NAMALWA (cell line): ENCODE measurements around the gene OR2S2.
"Not testable (repeated sequence)": the region's sequence is repeated elsewhere in the genome, so short reads cannot be mapped to it uniquely, and the experiment has no call there.

Experiments
- DNase-seq: peaks from one replicate; pipeline ENCODE4 v3.0.0-alpha.2; 2015; ENCODE audit warnings: low spot score

OR2S2 gene

GRCh38 chr9:35933550-35934067 lies 24.3 kb downstream of the OR2S2 start:
- DNase-seq = no peak

- DNase-seq = no peak
These were observed 25.2 kb downstream of the OR2S2 start for GRCh38 chr9:35932735-35933134.

GRCh38 chr9:35930989-35931388 lies 27.0 kb downstream of the OR2S2 start:
- DNase-seq = no peak

- no peak for DNase-seq
These were observed 27.4 kb downstream of the OR2S2 start for GRCh38 chr9:35930521-35930920.

- no peak for DNase-seq
These were observed 28.6 kb downstream of the OR2S2 start for GRCh38 chr9:35929453-35929718.

- no peak for DNase-seq
These were observed 29.1 kb downstream of the OR2S2 start for GRCh38 chr9:35928591-35929452.

GRCh38 chr9:35923927-35924763 lies 33.8 kb downstream of the OR2S2 start:
- DNase-seq = no peak

- DNase-seq = no peak
These were observed 34.4 kb downstream of the OR2S2 start for GRCh38 chr9:35923598-35923926.

GRCh38 chr9:35920051-35920620 lies 37.8 kb downstream of the OR2S2 start:
- no peak for DNase-seq

GRCh38 chr9:35919212-35920008 lies 38.5 kb downstream of the OR2S2 start:
- DNase-seq = no peak

- no peak for DNase-seq
These were observed 39.2 kb downstream of the OR2S2 start for GRCh38 chr9:35918780-35919179.

GRCh38 chr9:35917261-35917660 lies 40.7 kb downstream of the OR2S2 start:
- no peak for DNase-seq

- DNase-seq = no peak
These were observed 42.2 kb downstream of the OR2S2 start for GRCh38 chr9:35915681-35916294.

- peak; percentile 53 for DNase-seq
These were observed 43.6 kb downstream of the OR2S2 start for GRCh38 chr9:35914301-35914807.

- DNase-seq = not testable (repeated sequence)
These were observed 44.5 kb downstream of the OR2S2 start for GRCh38 chr9:35913429-35913828.

- no peak for DNase-seq
These were observed 45.1 kb downstream of the OR2S2 start for GRCh38 chr9:35912791-35913400.

- no peak for DNase-seq
These were observed 46.3 kb downstream of the OR2S2 start for GRCh38 chr9:35911690-35912089.

- peak; percentile 68 for DNase-seq
These were observed 47.2 kb downstream of the OR2S2 start for GRCh38 chr9:35910613-35911359.

GRCh38 chr9:35909687-35910612 lies 48.0 kb downstream of the OR2S2 start:
- no peak for DNase-seq
